K562 (cell line): ENCODE results near the gene SLC6A13.

Source experiments
- DPF2 ChIP-seq: fragments of 450-650 bp; IDR thresholded peaks from 2 replicates; pipeline ENCODE4 v1.6.1; 2016
- FOS ChIP-seq: IDR thresholded peaks from 3 replicates; pipeline ENCODE4 v1.6.1; 2011; ENCODE audit not compliant: insufficient read length; ENCODE audit errors: extremely low read depth
- KAT7 ChIP-seq: sonication (generic); formaldehyde crosslinking; IDR thresholded peaks from 2 replicates; pipeline ENCODE4 v1.8.0; 2022; ENCODE audit warnings: missing genetic modification reagents, mild to moderate bottlenecking, borderline replicate concordance
- MAFK ChIP-seq: IDR thresholded peaks from 2 replicates; pipeline ENCODE4 v1.6.1; 2011; ENCODE audit warnings: low read length, improper control_type of control experiment
- STAT5B ChIP-seq: fragments of 250-450 bp; sonication (Bioruptor Pico); IDR thresholded peaks from 2 replicates; pipeline ENCODE4 v1.8.0; 2021; ENCODE audit warnings: mild to moderate bottlenecking, inconsistent platforms
- TAF1 ChIP-seq: IDR thresholded peaks from 2 replicates; pipeline ENCODE4 v1.6.1; 2011; ENCODE audit warnings: mild to moderate bottlenecking, low read length, moderate library complexity; ENCODE audit not compliant: insufficient read depth, control insufficient read depth, severe bottlenecking; ENCODE audit errors: extremely low read depth
- ZNF146 ChIP-seq: IDR thresholded peaks from one replicate; pipeline ENCODE4 v1.6.1; 2018; ENCODE audit warnings: missing compliant biosample characterization; ENCODE audit not compliant: unreplicated experiment
- ZNF76 ChIP-seq: fragments of 250-450 bp; sonication (Bioruptor Pico); IDR thresholded peaks from 2 replicates; pipeline ENCODE4 v1.4.0; 2020; ENCODE audit warnings: mild to moderate bottlenecking, moderate library complexity, borderline replicate concordance
- ZNF766 ChIP-seq: fragments of 200-800 bp; sonication (Bioruptor generic); conservative IDR thresholded peaks from 2 replicates; pipeline ENCODE4 v1.6.1; 2016; ENCODE audit warnings: missing genetic modification characterization, missing compliant biosample characterization
- TF ChIP-seq, protein P1 (sequence below): fragments of 250-450 bp; sonication (Bioruptor Pico); IDR thresholded peaks from 2 replicates; pipeline ENCODE4 v1.8.0; 2022; ENCODE audit warnings: moderate library complexity, mild to moderate bottlenecking, inconsistent platforms
- TF ChIP-seq, protein P2 (sequence below), 3 experiments: IDR thresholded peaks in 2 of 3; conservative IDR thresholded peaks in 1 of 3; 2 replicates each; pipeline ENCODE4 v1.5.1; 2011 to 2012; ENCODE audit warnings: low read length in 3 of 3, mild to moderate bottlenecking in 3 of 3, control low read depth in 2 of 3, improper control_type of control experiment in 1 of 3, inconsistent platforms in 1 of 3, low read depth in 1 of 3, mixed read lengths in 1 of 3, moderate library complexity in 1 of 3; ENCODE audit not compliant: insufficient read depth in 2 of 3
- TF ChIP-seq, protein P3 (sequence below): sonication (generic); formaldehyde crosslinking; IDR thresholded peaks from 2 replicates; pipeline ENCODE4 v1.8.1; 2023; ENCODE audit warnings: mild to moderate bottlenecking, missing genetic modification reagents

DNA sequence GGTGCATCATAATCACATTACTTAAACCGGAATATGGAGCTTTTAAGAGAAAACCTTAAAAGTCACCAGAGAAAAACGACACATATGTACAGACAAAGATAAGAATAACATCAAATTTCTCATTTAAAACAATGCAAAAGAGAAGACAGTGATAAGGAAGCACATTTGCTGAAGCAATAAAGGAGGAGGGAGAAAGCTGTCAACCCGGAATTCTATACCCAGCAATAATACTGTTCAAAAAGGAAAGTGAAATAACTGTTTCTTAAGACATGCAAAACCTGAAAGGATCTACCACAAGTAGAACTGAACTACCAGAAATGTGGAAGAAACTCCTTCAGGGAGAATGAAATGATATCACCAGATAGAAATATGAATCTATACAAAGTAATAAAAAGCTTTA is 15.4 kb downstream of the SLC6A13 start:
- TF ChIP-seq, protein P1, sequence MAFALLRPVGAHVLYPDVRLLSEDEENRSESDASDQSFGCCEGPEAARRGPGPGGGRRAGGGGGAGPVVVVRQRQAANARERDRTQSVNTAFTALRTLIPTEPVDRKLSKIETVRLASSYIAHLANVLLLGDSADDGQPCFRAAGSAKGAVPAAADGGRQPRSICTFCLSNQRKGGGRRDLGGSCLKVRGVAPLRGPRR = no peak
- TF ChIP-seq KAT7 (CRISPR knock-in tag) (no peak), STAT5B (CRISPR knock-in tag) (no peak), FOS (no peak), ZNF76 (CRISPR knock-in tag) (no peak), MAFK (no peak), TAF1 (no peak), DPF2 (no peak), ZNF766 (CRISPR knock-in tag) (no peak), ZNF146 (no peak)
- TF ChIP-seq, protein P2, sequence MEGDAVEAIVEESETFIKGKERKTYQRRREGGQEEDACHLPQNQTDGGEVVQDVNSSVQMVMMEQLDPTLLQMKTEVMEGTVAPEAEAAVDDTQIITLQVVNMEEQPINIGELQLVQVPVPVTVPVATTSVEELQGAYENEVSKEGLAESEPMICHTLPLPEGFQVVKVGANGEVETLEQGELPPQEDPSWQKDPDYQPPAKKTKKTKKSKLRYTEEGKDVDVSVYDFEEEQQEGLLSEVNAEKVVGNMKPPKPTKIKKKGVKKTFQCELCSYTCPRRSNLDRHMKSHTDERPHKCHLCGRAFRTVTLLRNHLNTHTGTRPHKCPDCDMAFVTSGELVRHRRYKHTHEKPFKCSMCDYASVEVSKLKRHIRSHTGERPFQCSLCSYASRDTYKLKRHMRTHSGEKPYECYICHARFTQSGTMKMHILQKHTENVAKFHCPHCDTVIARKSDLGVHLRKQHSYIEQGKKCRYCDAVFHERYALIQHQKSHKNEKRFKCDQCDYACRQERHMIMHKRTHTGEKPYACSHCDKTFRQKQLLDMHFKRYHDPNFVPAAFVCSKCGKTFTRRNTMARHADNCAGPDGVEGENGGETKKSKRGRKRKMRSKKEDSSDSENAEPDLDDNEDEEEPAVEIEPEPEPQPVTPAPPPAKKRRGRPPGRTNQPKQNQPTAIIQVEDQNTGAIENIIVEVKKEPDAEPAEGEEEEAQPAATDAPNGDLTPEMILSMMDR (IDR thresholded peaks at IDR 0.05 in 2 of 3, conservative IDR thresholded peaks at IDR 0.05 in 1 of 3; ENCODE audit: insufficient read depth in 2 of 3, low read depth in 1 of 3, low read length in 3 of 3) = no peak
- TF ChIP-seq, protein P3, sequence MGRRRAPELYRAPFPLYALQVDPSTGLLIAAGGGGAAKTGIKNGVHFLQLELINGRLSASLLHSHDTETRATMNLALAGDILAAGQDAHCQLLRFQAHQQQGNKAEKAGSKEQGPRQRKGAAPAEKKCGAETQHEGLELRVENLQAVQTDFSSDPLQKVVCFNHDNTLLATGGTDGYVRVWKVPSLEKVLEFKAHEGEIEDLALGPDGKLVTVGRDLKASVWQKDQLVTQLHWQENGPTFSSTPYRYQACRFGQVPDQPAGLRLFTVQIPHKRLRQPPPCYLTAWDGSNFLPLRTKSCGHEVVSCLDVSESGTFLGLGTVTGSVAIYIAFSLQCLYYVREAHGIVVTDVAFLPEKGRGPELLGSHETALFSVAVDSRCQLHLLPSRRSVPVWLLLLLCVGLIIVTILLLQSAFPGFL (CRISPR knock-in tag) = no peak
